GM18507 (cell line): ENCODE results near the gene SKAP1.

Source experiments
- DNase-seq: peaks from one replicate; pipeline ENCODE4 v3.0.0; 2011; ENCODE audit warnings: low read depth; ENCODE audit not compliant: insufficient read length; ENCODE audit errors: extremely low spot score
- FAIRE-seq: peaks from 2 replicates; lab custom pipeline; 2011; peaks lifted over from hg19 to GRCh38; lab: Jason Lieb, UNC

Gene SKAP1

GRCh38 chr17:48429638-48430586 lies at the start of gene SKAP1:
SKAP1 (minus strand) TSS chr17:48430214.
- DNase-seq = peak; percentile 47
- FAIRE-seq = peak; percentile 49

GRCh38 chr17:48479014-48479402 lies 49.0 kb upstream of the SKAP1 start:
- DNase-seq = no peak
- no peak for FAIRE-seq

- FAIRE-seq = peak; percentile 93
- DNase-seq = peak; percentile 42
These were observed 48.4 kb upstream of the SKAP1 start for GRCh38 chr17:48478224-48479013.

GRCh38 chr17:48477221-48477620 lies 47.2 kb upstream of the SKAP1 start:
- no peak for FAIRE-seq
- no peak for DNase-seq

- no peak for DNase-seq
- FAIRE-seq = peak; percentile 33
These were observed 42.6 kb upstream of the SKAP1 start for GRCh38 chr17:48472411-48473281.

GRCh38 chr17:48471817-48472410 lies 41.9 kb upstream of the SKAP1 start:
- no peak for FAIRE-seq

GRCh38 chr17:48470388-48471034 lies 40.5 kb upstream of the SKAP1 start:
- no peak for DNase-seq

More at GRCh38 chr17:48471817-48472410, 41.9 kb upstream of the SKAP1 start:
- DNase-seq = no peak

GRCh38 chr17:48469227-48469626 lies 39.2 kb upstream of the SKAP1 start:
- FAIRE-seq = no peak
- DNase-seq = no peak

More at GRCh38 chr17:48470388-48471034, 40.5 kb upstream of the SKAP1 start:
- no peak for FAIRE-seq

GRCh38 chr17:48468299-48468698 lies 38.3 kb upstream of the SKAP1 start:
- no peak for DNase-seq
- FAIRE-seq = no peak

- DNase-seq (no peak), FAIRE-seq (no peak)
These were observed 35.9 kb upstream of the SKAP1 start for GRCh38 chr17:48465884-48466283.

GRCh38 chr17:48463526-48463925 lies 33.5 kb upstream of the SKAP1 start:
- FAIRE-seq (no peak), DNase-seq (no peak)

- DNase-seq = no peak
- no peak for FAIRE-seq
These were observed 32.9 kb upstream of the SKAP1 start for GRCh38 chr17:48462946-48463345.

GRCh38 chr17:48460052-48460451 lies 30.0 kb upstream of the SKAP1 start:
- FAIRE-seq (no peak), DNase-seq (no peak)

- DNase-seq (no peak), FAIRE-seq (peak; percentile 5)
These were observed 29.2 kb upstream of the SKAP1 start for GRCh38 chr17:48459070-48459844.

- DNase-seq = peak; percentile 55
- peak; percentile 85 for FAIRE-seq
These were observed 27.2 kb upstream of the SKAP1 start for GRCh38 chr17:48457080-48457836.

- DNase-seq = no peak
- FAIRE-seq = no peak
These were observed 26.6 kb upstream of the SKAP1 start for GRCh38 chr17:48456589-48456988.

- FAIRE-seq (no peak), DNase-seq (no peak)
These were observed 25.8 kb upstream of the SKAP1 start for GRCh38 chr17:48455791-48456190.
